Dermis microvascular lymphatic vessel endothelial cell (primary cell): ENCODE data around the gene GOLGA1. TPM values are rescaled to one million over a fixed set of nuclear protein-coding genes. Genes with fewer than 3 reads are reported as not detected.
A peak's percentile ranks its signal among the peaks of the same experiment; 100 is the strongest.
"Not testable (repeated sequence)": the region's sequence is repeated elsewhere in the genome, so short reads cannot be mapped to it uniquely, and the experiment has no call there.

Experiments
- DNase-seq, 2 donors: peaks; one replicate each; pipeline versions ENCODE4 v3.0.0 to v3.0.0-alpha.2; 2010; ENCODE audit warnings: low read depth in 2 of 2
- total RNA-seq: library from RNA; depleted of rRNA; stranded (reverse); fragments of >200 nt; gene quantifications from 2 replicates; pipeline ENCODE4 v1.2.1, GENCODE V29; 2014

The GOLGA1 gene
- total RNA-seq, 1 donor from 2014 or later, result 5.9 TPM

DNA sequence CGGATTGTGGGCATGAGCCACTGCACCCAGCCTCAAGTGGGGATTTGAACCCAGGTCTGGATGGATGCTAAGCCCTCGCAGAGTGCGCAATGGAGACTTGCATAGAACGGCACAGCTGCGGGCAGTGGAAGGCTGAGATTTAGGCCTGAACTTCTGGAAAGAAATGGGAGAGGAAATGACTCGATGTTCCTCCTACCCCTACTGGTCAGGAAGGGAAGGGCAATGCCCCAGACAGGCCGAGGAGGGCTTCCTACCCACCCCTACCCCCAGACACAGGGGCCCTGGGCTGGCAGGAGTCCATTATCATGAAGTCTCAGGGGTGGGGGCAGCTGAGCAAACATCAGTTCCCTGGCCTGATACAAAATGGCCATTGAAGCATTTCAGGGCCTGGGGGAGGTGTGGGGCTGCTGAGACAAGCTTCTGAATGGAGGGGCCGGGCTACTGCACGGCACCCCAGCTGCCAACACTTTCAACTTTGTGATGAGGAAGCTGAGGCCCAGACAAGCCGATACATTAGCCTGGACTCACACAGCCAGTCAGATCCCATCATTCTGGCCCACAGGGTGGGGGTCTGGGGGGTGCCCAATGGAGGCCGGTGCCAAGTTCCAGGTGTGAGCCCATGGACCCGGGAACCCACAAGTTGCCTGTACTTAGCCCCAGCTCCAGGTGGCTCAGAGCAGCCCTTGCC, 101.1 kb downstream of the GOLGA1 start:
- DNase-seq, result peak in 1 of 2 donors; percentile 29

DNA sequence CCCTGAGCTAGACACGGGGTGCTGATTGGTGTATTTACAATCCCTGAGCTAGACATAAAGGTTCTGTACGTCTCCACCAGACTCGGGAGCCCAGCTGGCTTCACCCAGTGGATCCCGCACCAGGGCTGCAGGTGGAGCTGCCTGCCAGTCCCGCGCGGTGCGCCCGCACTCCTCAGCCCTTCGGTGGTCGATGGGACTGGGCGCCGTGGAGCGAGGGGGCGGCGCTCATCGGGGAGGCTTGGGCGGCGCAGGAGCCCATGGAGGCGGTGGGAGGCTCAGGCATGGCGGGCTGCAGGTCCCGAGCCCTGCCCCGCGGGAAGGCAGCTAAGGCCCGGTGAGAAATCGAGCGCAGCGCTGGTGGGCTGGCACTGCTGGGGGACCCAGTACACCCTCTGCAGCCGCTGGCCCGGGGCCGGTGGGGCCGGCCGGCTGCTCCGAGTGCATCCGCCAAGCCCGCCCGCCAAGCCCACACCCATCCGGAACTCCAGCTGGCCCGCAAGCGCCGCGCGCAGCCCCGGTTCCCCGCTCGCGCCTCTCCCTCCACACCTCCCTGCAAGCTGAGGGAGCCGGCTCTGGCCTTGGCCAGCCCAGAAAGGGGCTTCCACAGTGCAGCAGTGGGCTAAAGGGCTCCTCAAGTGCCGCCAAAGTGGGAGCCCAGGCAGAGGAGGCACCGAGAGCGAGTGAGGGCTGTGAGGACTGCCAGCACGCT, 102.2 kb downstream of the GOLGA1 start:
- DNase-seq, result not testable (repeated sequence)

GRCh38 chr9:124838132-124838531, 102.8 kb downstream of the GOLGA1 start:
- DNase-seq, result not testable (repeated sequence)

DNA sequence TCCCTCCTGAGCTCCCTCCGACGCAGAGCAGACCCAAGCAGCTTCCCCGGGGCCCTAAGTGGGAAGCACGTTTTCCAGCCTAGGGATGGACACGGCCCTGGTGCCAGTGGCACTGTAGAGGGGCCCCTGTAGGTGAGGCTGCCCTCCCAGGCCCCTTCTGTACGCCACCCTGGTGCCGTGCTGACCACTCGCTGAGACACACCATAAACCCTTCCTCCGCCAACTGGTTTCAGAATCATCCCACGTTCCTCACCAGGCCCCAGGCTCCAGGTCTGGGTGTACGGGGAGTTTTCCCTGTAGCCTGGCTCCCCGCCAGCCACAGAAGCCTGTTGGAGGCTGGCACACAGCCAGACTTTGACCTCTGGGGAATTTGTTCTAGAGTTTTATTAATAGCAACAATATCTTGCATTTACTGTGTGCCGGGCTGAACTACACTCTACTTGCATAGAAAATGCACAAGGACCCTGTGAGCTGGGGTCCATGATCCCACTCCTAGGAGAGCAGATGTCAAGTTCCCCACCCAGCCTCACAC, 105.8 kb downstream of the GOLGA1 start:
- peak; percentile 51 to 79 for DNase-seq

DNA sequence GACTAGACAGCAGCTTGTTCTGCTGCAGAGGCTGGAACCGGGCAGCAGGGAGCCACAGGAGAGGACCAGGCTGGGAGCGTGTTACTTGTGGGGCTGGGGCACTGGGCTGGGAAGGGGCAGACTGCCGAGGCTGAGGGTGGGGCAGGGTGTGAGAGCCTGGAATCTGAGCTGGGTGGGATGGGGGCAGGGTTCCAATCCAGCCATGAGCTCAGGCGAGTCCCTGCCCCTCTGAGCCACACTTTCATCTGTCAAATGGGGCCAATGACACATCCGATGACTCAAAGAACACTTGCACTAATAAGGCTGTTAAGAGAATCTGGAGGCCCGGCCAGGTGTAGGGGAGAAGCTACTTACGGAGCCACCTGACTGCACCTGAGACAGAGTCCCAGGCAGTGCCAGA, 106.3 kb downstream of the GOLGA1 start:
- no peak for DNase-seq

GRCh38 chr9:124831642-124832364, 109.1 kb downstream of the GOLGA1 start:
- DNase-seq, result no peak

- DNase-seq, result no peak
Measured at GRCh38 chr9:124830593-124830992, 110.3 kb downstream of the GOLGA1 start.

- DNase-seq, result no peak
Measured at GRCh38 chr9:124829334-124829669, 111.6 kb downstream of the GOLGA1 start.

- no peak for DNase-seq
Measured at GRCh38 chr9:124828489-124829333, 112.2 kb downstream of the GOLGA1 start.

Other genes starting within 250 kb of the GOLGA1 start
- gene NR6A1, start 169.8 kb downstream of the GOLGA1 start, total RNA-seq, result 0.77 and 1.4 TPM in 2 replicates
- gene OLFML2A, start 163.9 kb downstream of the GOLGA1 start, total RNA-seq, result 1.9 and 2.3 TPM in 2 replicates
- not detected in 2 replicates for gene WDR38, start 87.6 kb downstream of the GOLGA1 start, total RNA-seq
- gene RPL35, start 79.1 kb downstream of the GOLGA1 start, total RNA-seq, result 1,146 and 1,670 TPM in 2 replicates
- gene ARPC5L, start 79.0 kb downstream of the GOLGA1 start, total RNA-seq, result 13.7 and 16.3 TPM in 2 replicates
- 2.7 and 3.7 TPM in 2 replicates for gene SCAI, start 202.4 kb upstream of the GOLGA1 start, total RNA-seq
- 15.4 and 23.4 TPM in 2 replicates for gene PPP6C, start 248.7 kb upstream of the GOLGA1 start, total RNA-seq